Stimulated activated CD4-positive, alpha-beta T cell treated with anti-CD3 and anti-CD28 coated beads, Interleukin-2, amount 100 ng/mL, for 24 hours (primary cell): ENCODE measurements around the gene FGF21.
A peak's percentile ranks its signal among the peaks of the same experiment; 100 is the strongest.
"Not testable (repeated sequence)": the region's sequence is repeated elsewhere in the genome, so short reads cannot be mapped to it uniquely, and the experiment has no call there.

Experiments
- DNase-seq, 2 donors: peaks; one replicate each; pipeline ENCODE4 v3.0.0-alpha.2; 2020

The FGF21 gene, protein sequence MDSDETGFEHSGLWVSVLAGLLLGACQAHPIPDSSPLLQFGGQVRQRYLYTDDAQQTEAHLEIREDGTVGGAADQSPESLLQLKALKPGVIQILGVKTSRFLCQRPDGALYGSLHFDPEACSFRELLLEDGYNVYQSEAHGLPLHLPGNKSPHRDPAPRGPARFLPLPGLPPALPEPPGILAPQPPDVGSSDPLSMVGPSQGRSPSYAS

DNA sequence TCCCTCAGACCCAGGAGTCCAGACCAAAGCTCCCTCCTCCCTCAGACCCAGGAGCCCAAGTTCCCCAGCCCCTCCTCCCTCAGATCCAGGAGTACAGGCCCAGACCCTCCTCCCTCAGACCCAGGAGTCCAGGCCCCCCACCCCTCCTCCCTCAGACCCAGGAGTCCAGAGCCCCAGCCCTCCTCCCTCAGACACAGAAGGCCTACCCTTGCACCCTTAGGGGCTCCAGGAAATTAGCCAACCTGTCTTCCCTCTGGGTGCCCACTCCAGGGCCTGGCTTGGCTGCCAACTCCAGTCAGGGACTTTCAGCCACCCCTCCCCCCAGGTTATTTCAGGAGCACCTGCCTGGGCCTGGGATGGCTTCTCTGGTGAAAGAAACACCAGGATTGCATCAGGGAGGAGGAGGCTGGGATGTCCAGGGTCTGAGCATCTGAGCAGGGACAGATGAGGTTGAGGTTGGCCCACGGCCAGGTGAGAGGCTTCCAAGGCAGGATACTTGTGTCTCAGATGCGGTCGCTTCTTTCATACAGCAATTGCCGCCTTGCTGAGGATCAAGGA is at the start of gene FGF21:
FGF21 (plus strand) TSS at position 441 of the 558 bp plus-strand sequence. CDS start 713 bp downstream, outside the sequence.
- DNase-seq = no peak

DNA sequence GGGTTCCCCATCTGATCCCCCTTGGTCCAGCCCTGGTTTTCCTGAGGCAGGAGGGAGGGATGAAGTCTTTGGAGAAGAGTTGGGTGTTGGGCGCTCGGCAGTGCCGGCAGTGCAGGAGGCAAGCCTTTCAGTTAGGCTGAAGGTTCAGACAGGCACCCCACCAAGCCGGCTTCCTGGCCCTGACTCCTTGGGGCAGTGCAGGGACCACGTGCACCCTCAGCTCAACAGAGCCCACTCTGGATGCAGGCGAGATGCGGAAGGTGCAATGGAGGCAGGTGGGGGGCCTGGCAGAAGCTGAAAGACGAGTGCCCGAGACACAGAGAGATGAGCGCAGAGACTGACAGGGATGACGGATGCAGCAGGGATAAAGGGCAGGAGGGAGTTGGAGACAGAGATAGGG is 46.9 kb upstream of the FGF21 start:
- no peak for DNase-seq

DNA sequence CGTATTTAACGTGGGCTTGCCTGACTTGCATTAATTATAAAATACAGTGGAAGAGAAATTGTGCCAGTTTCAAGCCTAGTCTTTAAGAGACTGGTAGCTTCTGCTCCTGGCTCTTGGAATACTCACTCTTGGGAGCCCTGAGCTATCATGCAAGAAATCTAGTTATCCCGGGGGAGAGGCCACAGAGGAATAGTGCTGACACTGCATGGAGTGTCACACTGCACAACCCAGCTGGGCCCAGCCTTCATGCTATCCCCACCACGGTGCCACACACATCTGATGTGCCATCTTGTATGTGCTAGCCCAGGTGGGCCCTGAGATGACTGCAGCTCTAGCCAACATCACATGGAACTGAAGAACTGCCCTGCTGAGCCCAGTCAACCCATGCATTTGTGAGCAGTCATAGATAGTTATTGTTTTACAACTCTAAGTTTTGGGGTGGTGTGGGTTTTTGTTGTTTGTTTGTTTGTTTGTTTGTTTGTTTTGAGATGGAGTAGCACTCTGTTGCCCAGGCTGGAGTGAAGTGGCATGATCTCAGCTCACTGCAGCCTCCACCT is 44.1 kb upstream of the FGF21 start:
- DNase-seq = no peak

DNA sequence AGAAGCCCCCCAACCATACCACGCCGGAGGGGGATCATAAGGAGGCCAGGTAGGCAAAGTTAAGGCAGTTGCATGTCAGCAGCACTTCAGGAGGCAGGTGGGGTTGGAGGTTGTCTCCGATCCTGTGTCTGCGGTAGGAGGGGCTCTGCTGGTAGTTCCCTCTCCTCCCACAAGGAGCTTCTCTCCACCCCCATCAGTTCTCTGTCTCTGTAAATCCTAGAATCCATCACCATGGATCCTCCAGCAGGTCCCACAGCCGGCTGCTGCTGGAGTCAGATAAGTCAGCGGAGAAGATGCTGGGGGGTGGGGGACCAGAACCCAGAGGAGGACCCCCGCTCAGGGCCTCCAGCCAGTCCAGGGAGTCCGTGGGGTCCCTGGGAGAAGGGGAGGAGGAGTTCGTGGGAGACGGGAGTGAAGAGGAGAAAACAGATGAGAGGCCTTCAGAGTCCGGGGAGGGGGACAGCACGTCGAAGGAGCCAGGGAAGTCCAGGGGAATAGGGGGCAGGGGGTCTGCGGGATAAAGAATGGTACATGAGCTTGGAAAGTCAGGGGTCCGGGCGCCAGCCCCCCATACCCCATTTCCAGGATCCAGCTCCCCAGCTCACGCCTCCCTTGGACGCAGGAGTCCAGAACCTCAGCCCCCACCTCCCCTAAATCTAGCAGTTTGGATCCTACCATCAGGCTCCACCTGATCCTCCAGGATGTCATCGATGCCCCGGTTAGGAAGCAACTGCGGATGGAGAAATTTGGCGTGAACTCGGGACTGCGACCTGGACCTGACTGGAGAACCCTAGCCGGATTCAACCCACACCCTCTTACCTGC is 42.1 kb upstream of the FGF21 start:
- DNase-seq = no peak

DNA sequence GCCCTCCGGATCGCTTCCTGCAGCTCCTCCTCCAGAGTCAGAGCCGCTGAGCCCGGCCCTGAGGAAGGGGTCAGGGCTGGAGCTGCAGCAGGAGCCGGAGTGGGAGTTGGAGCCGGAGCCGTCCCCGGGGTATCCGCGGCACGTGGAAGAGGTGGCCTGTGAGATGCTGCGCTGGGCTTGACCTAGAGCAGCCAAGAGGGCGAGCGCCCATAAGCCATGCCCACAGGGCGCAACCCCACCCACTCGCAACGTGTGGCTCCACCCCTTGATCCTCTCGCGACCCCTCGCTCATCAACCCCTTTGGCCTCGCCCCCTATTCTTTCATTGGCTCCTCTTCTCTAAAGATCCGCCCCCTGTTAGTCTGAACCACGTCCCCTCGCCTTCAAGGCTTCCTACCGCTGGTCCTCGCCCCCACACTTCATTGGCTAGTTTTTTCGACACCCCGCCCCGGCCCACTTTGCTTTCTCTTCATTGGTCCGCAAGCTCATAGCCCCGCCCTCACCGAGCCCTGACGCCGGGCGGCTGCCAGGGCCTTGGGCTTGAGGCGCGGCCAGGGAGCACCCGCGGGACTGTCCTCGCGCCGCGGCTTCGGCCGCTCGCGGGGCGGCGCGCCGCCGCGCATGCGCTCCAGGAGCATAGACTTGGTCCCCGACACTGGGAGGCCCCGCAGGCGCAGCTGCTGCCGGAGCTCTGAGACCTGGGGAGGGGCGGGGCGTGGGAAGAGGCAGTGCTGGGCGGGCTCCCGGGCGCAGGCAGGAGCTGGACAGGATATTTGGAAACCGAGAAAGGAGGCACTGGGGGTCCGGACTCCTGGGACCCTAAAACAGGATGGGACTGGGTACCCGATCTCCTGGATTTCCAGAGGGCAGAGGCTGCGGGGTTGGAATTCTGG is 41.2 kb upstream of the FGF21 start:
- peak; percentile 98 to 99 for DNase-seq

DNA sequence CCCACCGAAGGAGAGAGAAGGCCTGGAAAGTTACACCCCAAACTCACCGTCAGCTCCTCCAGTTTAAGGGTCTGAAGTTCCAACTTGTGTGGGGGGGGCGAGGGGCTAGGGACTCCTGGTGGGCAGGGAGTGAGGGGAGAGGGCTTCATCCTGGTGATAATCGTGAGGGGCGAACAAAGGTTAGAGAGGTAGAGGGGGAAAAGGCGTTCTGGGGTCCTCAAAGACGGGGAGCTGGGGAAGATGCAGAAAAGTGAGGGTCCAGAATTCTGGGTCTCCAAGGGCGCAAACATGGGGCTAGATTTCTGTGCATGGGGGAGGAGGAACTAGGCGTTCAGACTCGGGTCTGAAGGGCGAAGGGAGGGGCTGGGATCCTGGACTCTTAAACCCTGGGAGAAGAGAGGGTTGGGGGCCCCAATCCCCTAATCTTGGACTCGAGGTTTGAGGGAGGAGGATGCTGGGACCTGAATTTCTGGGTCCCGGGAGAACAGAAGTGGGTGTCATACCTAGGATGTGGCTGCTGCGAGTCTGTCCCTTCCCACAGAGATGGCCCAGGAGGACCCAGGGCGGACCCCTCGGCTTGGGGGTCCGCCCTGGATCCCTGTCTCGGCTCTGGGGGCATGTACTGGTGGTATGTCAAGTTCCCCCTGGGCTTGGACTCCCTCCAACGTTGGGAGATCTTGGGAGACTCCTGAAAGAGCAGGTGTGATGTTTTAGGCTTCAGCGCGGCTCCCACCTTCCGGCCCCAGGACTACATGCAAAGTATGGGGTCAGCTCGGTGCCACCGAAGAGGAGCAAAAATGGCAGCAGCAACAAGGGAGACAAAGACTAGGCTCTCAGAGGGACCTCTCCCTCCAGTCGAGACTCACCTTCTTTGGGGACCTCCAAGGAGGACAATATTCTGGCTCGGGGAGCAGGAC is 40.3 kb upstream of the FGF21 start:
- DNase-seq = no peak

DNA sequence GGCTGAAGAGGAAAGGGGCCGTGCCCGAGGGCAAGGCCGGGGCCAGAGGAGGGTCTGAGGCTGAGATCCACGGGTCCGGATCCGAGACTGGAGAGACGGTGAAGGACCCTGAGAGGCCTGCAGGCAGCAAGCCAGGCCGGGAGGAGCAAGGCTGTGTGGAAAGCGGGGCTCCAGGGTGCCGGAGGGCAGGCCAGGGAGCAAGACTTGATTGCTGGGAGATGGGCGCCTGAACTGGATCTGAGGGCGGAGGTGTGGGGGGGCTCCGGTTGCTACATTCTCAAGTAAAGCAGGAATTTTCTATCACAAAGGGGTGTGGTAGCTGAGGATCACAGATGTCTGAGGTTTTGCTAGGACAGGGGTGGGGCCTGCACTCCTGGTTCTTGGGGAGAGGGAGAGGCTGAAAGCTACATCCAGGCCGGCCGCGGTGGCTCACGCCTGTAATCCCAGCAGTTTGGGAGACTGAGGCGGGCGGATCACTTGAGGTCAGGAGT is 39.6 kb upstream of the FGF21 start:
- DNase-seq = no peak

DNA sequence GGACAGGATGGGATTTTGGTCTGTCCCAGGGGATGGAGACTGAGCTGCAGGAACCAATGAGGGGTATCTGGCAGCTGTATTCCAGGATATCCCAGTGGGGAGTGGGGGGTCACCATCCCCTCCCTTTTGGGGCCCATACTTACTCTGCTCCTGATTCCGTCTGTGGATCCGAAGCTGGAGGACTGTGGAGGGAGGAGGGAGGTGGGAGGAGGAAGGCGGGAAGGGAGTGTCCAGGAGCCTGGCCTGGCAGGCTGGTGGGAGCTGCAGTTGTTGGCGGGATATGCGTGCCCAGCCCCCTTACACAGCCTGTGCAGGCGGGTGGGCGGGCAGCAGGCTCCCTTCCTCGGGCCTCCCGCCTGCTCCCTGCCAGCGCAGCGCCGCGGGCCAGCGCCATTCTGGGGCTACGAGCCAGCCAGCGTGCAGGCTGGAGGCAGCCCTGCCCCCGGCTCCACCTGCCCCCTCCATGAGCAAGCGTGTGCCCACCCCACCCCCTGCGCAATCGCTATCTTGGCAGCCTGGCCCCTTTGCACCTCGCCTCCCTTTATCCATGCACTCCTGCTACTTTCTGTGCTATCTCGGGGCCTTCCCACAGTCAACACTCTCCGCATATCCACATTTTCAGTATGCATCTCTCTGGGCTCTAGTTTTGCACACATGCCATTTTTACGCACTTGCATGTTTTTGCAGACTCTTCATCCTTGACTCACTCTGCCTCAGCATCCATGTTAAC is 38.6 kb upstream of the FGF21 start:
- no peak for DNase-seq

DNA sequence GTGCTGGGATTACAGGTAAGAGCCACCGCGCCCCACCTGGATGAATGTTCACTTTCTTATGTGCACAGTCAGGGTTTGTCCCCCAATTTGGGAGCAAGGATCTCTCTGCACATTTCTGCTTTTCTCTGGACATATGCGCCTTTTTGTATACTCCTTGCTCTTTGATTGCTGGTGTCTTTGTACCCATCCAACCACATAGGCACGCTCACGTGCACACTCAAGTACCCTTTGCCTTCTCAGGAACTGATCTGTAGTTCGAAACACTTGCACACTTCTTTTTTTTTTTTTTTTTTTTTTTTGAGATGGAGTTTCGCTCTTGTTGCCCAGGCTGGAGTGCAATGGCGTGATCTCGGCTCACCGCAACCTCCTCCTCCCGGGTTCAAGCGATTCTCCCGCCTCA is 37.2 kb upstream of the FGF21 start:
- not testable (repeated sequence) for DNase-seq

DNA sequence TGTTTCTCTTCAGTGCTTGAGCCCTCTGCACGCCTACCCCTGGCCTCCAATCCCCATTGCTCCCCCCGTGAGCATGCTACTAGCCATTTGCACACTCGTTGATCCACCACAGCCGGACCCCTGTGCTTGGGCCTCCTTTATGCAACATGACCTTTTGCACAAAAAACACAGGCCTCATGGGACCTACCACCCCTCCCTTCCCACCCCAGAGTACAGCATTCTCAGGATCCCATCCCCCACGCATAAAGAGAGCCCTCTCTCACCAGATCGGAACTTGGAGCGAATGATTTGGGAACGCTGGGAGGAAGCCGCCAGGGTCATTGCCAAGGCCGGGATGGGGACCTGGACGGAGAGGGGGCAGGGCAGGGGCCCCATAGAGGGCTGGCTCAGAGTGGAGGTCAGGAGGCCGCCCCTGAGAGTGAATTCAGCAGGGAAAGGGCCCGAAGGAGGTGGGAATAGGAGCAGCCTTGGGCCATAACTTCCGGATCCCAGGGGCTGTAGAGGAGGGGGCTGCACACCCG is 36.6 kb upstream of the FGF21 start:
- no peak for DNase-seq

DNA sequence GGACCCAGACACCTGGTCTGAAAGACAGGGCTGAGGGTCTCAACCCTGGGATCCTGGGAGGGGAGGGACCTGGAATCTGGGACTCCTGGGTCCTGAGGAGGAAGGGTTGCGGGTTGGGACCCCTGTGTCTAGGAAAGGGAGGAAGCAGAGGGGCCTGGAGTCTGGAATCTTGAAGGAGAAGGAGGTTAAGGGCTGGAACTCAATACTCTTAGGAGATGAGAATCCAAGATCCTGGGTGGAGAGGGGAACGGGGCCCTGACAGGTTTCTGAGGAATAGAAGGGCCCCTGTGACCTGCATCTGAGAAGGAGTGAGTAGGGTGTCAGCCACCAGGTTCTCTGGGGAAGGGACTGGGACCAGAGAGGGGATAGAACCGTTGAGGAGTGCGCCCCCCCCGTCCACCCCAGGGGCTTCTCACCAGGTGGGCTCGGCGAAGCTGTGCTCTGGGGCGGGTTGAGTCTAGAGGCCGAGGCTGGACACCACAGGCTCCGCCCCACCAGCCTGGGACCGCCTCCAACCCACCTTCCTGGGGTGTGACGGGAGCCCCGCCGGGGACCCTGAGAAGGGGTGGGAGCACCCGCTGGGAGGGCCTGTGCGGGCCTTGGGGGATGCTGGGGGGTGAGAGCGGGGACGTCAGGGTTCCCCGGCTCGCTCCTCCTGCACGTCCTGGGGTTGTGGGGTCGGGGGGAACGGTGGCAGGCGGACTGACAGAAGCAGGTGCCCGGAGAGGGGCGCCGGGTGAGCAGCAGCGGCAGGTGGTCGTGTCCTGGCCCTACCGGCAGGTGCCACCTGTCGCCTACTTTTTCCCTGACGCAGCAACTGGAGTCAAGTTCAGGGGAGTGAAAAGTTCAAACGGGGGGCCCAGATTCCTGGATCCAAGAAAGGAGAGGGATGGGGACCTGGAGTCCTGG is 35.8 kb upstream of the FGF21 start, which contains the start of gene MAMSTR:
MAMSTR (minus strand) TSS at position 463 of the 909 bp plus-strand sequence. CDS start 694 bp downstream, outside the sequence.
- DNase-seq = no peak

DNA sequence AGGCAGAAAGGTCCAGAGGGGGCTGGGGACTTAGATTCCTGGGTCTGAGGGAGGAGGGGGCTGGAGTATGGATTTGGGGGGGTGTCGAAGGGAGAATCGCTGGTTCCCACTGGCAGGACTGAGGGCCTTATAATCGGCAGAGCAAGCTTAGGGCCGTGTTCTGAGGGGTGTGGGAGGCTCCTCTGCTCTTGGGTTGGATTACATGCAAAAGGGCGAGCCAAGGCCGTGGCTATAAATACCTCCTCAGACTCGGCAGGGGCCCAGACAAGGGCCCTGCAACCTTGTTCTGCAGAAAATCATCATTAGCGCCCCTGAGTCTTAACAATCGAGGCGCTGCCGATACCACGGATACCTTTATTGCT is 35.1 kb upstream of the FGF21 start:
- DNase-seq = no peak

DNA sequence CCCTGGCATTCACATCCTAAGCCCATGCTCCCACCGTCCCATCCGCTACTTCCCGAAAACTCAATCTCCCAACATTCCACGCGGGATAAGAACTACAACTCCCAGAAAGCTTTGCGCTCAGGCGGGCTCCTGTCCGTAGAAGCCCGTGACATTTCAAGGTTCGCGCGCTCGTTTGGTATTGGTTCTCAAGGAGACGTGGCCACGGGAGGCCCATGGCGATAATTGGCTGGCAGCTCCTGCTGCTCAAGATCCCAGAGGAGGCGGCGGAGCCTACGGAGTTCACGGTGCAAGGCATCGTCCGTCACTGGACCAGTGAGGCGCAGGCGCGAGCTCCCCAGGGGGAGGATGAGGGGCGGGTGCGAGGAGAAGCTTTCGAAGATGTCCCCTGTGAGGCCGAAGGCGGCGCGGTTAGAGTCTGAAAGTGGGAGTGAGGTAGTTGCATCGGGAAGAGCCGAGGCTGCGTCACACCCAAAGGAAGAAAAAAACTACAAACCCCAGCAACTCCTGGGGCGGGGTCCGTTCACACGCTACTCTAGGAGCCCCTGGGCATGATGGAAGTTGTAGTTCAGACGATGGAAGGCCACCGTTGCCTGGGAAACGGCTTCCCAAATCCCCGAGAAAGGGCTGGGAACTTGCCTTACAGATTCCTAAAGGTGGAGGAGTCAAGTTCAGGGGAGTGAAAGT is 34.6 kb upstream of the FGF21 start:
- peak; percentile 91 to 94 for DNase-seq

DNA sequence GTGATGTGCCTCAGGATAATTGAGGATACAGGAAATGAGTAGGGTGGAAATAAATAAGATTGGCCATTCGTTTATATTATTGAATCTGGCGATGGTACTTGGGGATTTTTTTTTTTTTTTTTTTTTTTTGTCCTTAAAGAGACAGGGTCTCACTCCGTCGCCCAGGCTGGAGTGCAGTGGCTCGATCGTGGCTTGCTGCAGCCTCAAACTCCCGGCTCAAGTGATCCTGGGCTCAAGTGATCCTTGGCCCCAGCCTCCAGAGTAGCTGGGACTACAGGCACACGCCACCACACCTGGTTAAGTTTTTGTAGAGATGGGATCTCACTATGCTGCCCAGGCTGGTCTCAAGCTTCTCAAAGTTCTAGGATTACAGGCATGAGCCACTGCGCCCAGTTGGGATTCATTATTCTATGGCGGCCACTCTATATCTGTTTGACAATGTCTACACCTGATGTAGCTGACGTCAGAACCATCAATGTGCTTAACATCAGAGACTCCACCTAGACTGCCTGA is 33.1 kb upstream of the FGF21 start:
- no peak for DNase-seq

DNA sequence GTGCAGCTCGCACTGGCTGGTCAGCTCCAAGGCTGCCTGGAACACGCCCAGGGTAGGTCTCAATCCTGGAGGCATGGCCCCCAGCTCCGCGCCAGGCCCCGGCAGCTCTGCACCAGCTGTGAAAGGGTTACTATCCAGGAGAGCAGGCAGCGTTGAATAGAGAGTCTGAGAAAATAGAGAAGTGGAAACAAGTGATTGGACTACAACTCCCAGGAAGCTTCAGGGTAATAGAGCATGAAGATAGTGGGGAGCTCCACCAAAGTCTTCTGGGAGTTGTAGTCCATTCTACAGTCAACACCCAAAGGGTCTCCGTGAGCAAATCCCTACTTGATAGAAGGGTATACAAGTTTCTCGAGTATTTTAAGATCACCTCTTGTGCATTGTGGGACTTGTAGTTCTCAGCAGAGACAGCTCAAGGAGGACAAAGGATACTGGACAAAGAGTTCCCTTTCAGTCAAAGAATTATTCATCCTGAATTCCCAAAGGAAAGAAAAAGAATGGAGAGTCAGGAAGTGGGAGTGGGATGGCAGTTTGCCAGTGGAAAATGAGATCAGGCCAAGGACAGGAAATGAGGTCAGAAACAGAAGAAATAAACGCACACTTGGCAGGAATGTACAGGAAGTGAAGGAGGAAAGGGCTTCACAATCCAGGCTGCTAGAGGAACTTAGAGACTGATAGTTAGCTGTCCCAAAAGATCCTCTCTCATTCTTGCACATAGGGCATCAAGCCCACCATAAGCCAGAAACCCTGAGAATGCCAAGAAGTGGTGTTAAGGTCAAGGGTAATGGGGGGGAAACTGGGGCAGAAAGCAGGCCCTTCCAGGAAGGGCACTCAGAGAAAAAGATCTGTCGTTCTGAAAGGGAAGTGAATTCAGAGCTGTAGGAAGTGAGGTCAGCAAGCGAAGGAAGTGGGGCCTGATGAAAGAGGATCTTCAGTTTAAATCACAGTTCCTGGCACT is 30.2 kb upstream of the FGF21 start:
- no peak for DNase-seq

DNA sequence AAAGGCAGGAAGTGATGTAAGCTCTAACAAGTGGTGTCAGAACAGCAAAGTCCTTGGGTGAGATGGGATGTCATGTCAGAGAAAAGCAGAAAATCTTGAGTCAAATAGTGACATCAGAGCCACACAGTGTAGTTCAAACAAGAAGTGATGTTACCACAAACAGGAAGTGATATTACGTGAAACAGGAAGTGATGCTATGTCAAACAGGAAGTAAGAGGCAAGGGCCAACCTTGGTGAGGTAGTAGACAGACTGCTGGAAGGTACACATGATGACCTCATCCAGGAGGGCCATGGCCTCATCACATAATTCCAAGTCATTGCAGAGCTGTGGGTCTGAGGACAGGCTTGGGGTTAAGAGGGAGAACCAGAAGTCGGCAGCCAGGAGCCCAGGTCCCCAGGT is 28.8 kb upstream of the FGF21 start:
- DNase-seq = no peak
